GM19035 (cell line): Measurements from ENCODE around the gene KCNAB2.

Source experiments
- ATAC-seq: cut with Tn5 transposase; IDR thresholded peaks from one replicate; pipeline ENCODE4 v1.9.1; 2021; ENCODE audit not compliant: unreplicated experiment

Gene KCNAB2

GRCh38 chr1:6077506-6077905 lies 31.8 kb downstream of the KCNAB2 start:
- no peak for ATAC-seq

- no peak for ATAC-seq
Observed at GRCh38 chr1:6077919-6078318, 32.2 kb downstream of the KCNAB2 start.

GRCh38 chr1:6080469-6080868 lies 34.8 kb downstream of the KCNAB2 start:
- ATAC-seq = no peak

- ATAC-seq = no peak
Observed at GRCh38 chr1:6081901-6082300, 36.2 kb downstream of the KCNAB2 start.

- no peak for ATAC-seq
Observed at GRCh38 chr1:6082430-6082971, 36.8 kb downstream of the KCNAB2 start.

- ATAC-seq = no peak
Observed at GRCh38 chr1:6083385-6083784, 37.7 kb downstream of the KCNAB2 start.

- no peak for ATAC-seq
Observed at GRCh38 chr1:6083801-6084446, 38.2 kb downstream of the KCNAB2 start.

GRCh38 chr1:6084781-6085495 lies 39.2 kb downstream of the KCNAB2 start:
- no peak for ATAC-seq

GRCh38 chr1:6085666-6086065 lies 40.0 kb downstream of the KCNAB2 start:
- ATAC-seq = no peak

- ATAC-seq = no peak
Observed at GRCh38 chr1:6086358-6086757, 40.7 kb downstream of the KCNAB2 start.

- no peak for ATAC-seq
Observed at GRCh38 chr1:6086762-6087376, 41.2 kb downstream of the KCNAB2 start.

GRCh38 chr1:6087377-6087772 lies 41.7 kb downstream of the KCNAB2 start:
- no peak for ATAC-seq

GRCh38 chr1:6087958-6088357 lies 42.3 kb downstream of the KCNAB2 start:
- ATAC-seq = no peak

GRCh38 chr1:6088956-6089355 lies 43.3 kb downstream of the KCNAB2 start:
- no peak for ATAC-seq

GRCh38 chr1:6090288-6090687 lies 44.6 kb downstream of the KCNAB2 start:
- no peak for ATAC-seq

GRCh38 chr1:6090996-6091822 lies 45.5 kb downstream of the KCNAB2 start:
- no peak for ATAC-seq

GRCh38 chr1:6091823-6092109 lies 46.1 kb downstream of the KCNAB2 start:
- ATAC-seq = no peak

GRCh38 chr1:6092211-6092610 lies 46.5 kb downstream of the KCNAB2 start:
- ATAC-seq = no peak

- ATAC-seq = no peak
Observed at GRCh38 chr1:6093071-6093470, 47.4 kb downstream of the KCNAB2 start.

- ATAC-seq = no peak
Observed at GRCh38 chr1:6093611-6094010, 47.9 kb downstream of the KCNAB2 start.

- no peak for ATAC-seq
Observed at GRCh38 chr1:6094246-6094645, 48.6 kb downstream of the KCNAB2 start.
